GM12891 (cell line): Measurements from ENCODE around the gene MRPL28.

ENCODE experiments used
- POLR2A ChIP-seq: IDR thresholded peaks from 2 replicates; pipeline ENCODE4 v1.6.1; 2011; ENCODE audit warnings: low read depth, low read length, control low read depth
- POLR2AphosphoS5 ChIP-seq: IDR thresholded peaks from 2 replicates; pipeline ENCODE4 v1.6.1; 2011; ENCODE audit warnings: low read depth, low read length, control low read depth
- SPI1 ChIP-seq: IDR thresholded peaks from 2 replicates; pipeline ENCODE4 v1.6.1; 2011; ENCODE audit warnings: low read depth, low read length, control low read depth
- TAF1 ChIP-seq: IDR thresholded peaks from 2 replicates; pipeline ENCODE4 v1.6.1; 2011; ENCODE audit warnings: low read depth, low read length, control low read depth

DNA sequence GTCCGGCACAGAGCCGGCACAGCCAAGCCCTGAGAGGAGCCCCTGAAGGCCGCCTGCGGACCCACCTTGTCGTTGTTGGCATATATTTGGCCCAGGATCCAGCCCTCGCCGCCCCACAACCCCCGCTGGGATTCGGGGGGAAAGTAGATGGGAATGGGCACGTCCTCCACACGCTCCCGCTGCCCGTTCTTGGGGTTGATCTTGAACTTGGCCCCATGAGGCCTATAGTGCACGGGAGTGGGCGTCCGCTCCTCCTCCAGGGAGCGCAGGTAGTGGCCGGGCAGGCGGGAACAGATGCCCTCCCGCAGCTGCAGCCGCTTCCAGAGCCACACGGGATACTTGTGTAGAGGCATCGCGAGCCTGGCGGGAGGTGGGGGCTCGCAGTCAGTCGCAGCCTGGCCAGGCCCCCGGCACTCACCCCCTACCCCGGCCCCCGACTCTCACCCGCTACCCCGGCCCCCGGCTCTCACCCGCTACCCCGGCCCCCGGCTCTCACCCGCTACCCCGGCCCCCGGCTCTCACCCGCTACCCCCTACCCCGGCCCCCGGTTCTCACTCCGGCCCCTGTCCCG is 387 bp downstream of the MRPL28 start:
- no peak for TF ChIP-seq POLR2A
- no peak for TF ChIP-seq TAF1
- TF ChIP-seq POLR2AphosphoS5: no peak
- no peak for TF ChIP-seq SPI1
